IMR-90 (cell line): ENCODE data around the gene FAM89B. TPM values are rescaled to one million over a fixed set of nuclear protein-coding genes. Genes with fewer than 3 reads are reported as not detected.

ENCODE experiments used
- ATAC-seq: fragments of 200-7000 bp; cut with Tn5 transposase; 2 replicates; pipeline ENCODE4 v1.9.1; 2020; ENCODE audit warnings: low read depth, mild to moderate bottlenecking, moderate library complexity
- BruUV-seq: library from RNA; stranded (reverse); fragments of 400-500 nt; replicated peaks from 2 replicates; lab custom pipeline; 2021; lab: Mats Ljungman, UMichigan
- CTCF ChIA-PET: fragments of 300-600 bp; formaldehyde crosslinking; extraction: SDS; loops from one replicate; lab custom pipeline; 2021; ENCODE audit warnings: antibody characterized with exemption; lab: Yijun Ruan, JAX
- POLR2A ChIA-PET: fragments of 300-600 bp; sonication (Branson Sonifier 250); formaldehyde crosslinking; loops from one replicate; lab custom pipeline; 2022; ENCODE audit warnings: antibody characterized with exemption; ENCODE audit not compliant: unreplicated experiment; lab: Charles Lee
- DNase-seq: peaks from one replicate; pipeline ENCODE4 v3.0.0; 2013
- H2AFZ ChIP-seq: replicated peaks from 2 replicates; pipeline ENCODE3; 2013; ENCODE audit warnings: low read length, mild to moderate bottlenecking; ENCODE audit not compliant: poor library complexity
- H2AK5ac ChIP-seq: 2 replicates; pipeline ENCODE4 v1.6.1; 2013; ENCODE audit warnings: low read depth, low read length, inconsistent platforms
- H2AK9ac ChIP-seq: replicated peaks from 2 replicates; pipeline ENCODE3; 2013; ENCODE audit warnings: mild to moderate bottlenecking, low read depth, low read length, moderate library complexity; ENCODE audit not compliant: poor library complexity
- H2BK120ac ChIP-seq: 2 replicates; pipeline ENCODE4 v1.6.1; 2013; ENCODE audit warnings: low read depth, low read length, inconsistent platforms
- H2BK15ac ChIP-seq: 3 replicates; pipeline ENCODE4 v1.6.1; 2013; ENCODE audit warnings: low read depth, low read length, inconsistent platforms
- H2BK20ac ChIP-seq: 2 replicates; pipeline ENCODE4 v1.6.1; 2013; ENCODE audit warnings: low read depth, mild to moderate bottlenecking, inconsistent platforms, low read length, moderate library complexity
- H2BK5ac ChIP-seq: 2 replicates; pipeline ENCODE4 v1.6.1; 2013; ENCODE audit warnings: mild to moderate bottlenecking, low read depth, low read length, inconsistent platforms; ENCODE audit not compliant: poor library complexity, severe bottlenecking
- H3K14ac ChIP-seq: replicated peaks from 2 replicates; pipeline ENCODE4 v1.6.1; 2013; ENCODE audit warnings: low read depth, low read length, inconsistent platforms
- H3K18ac ChIP-seq: 2 replicates; pipeline ENCODE4 v1.6.1; 2013; ENCODE audit warnings: low read depth, low read length, control low read depth
- H3K23ac ChIP-seq: 2 replicates; pipeline ENCODE4 v1.6.1; 2013; ENCODE audit warnings: low read depth, low read length, inconsistent platforms
- H3K27ac ChIP-seq: 2 replicates; pipeline ENCODE4 v1.5.1; 2013; ENCODE audit warnings: mild to moderate bottlenecking, control low read depth, low read length; ENCODE audit not compliant: insufficient read depth
- H3K27me3 ChIP-seq: 2 replicates; pipeline ENCODE4 v1.6.1; 2013; ENCODE audit warnings: low read length; ENCODE audit not compliant: control insufficient read depth, insufficient read depth
- H3K36me3 ChIP-seq: 2 replicates; pipeline ENCODE4 v1.6.1; 2013; ENCODE audit warnings: low read length, mixed read lengths; ENCODE audit not compliant: control insufficient read depth, insufficient read depth
- H3K4ac ChIP-seq: 2 replicates; pipeline ENCODE4 v1.6.1; 2013; ENCODE audit warnings: low read depth, low read length, inconsistent platforms
- H3K4me1 ChIP-seq: 2 replicates; pipeline ENCODE4 v1.6.1; 2013; ENCODE audit warnings: low read length, mixed read lengths; ENCODE audit not compliant: control insufficient read depth, insufficient read depth
- H3K4me2 ChIP-seq: 2 replicates; pipeline ENCODE4 v1.6.1; 2013; ENCODE audit warnings: low read depth, mild to moderate bottlenecking, control low read depth, low read length, moderate library complexity
- H3K4me3 ChIP-seq: 2 replicates; pipeline ENCODE4 v1.5.1; 2013; ENCODE audit warnings: low read depth, mild to moderate bottlenecking, control low read depth, low read length, moderate library complexity; ENCODE audit not compliant: insufficient read depth
- H3K56ac ChIP-seq: 2 replicates; pipeline ENCODE4 v1.6.1; 2013; ENCODE audit warnings: low read length, inconsistent platforms; ENCODE audit not compliant: insufficient read depth; ENCODE audit errors: extremely low read depth
- H3K79me1 ChIP-seq, 2 experiments: 2 replicates each; pipeline ENCODE4 v1.6.1; 2013; ENCODE audit warnings: low read length in 2 of 2, inconsistent platforms in 1 of 2, low read depth in 1 of 2
- H3K9ac ChIP-seq: 2 replicates; pipeline ENCODE4 v1.6.1; 2013; ENCODE audit warnings: low read depth, low read length, control low read depth
- H3K9me1 ChIP-seq: 2 replicates; pipeline ENCODE4 v1.6.1; 2013; ENCODE audit warnings: low read length, inconsistent platforms; ENCODE audit not compliant: insufficient read depth
- H3K9me3 ChIP-seq: 2 replicates; pipeline ENCODE4 v1.6.1; 2013; ENCODE audit warnings: low read length; ENCODE audit not compliant: control insufficient read depth, insufficient read depth
- H4K20me1 ChIP-seq: 2 replicates; pipeline ENCODE4 v1.6.1; 2013; ENCODE audit warnings: low read length, inconsistent platforms; ENCODE audit not compliant: insufficient read depth
- H4K5ac ChIP-seq: 2 replicates; pipeline ENCODE4 v1.6.1; 2013; ENCODE audit warnings: mild to moderate bottlenecking, low read depth, low read length, control low read depth
- H4K8ac ChIP-seq, 2 experiments: 2 replicates each; pipeline ENCODE4 v1.6.1; 2013; ENCODE audit warnings: low read depth in 2 of 2, low read length in 2 of 2, control low read depth in 1 of 2, inconsistent platforms in 1 of 2
- H4K91ac ChIP-seq: 2 replicates; pipeline ENCODE4 v1.6.1; 2013; ENCODE audit warnings: low read depth, low read length, inconsistent platforms; ENCODE audit not compliant: insufficient read depth
- CEBPB ChIP-seq: IDR thresholded peaks from 2 replicates; pipeline ENCODE4 v1.6.1; 2012; ENCODE audit warnings: low read depth, low read length, improper control_type of control experiment
- CHD1 ChIP-seq: IDR thresholded peaks from 2 replicates; pipeline ENCODE4 v1.6.1; 2012; ENCODE audit warnings: low read depth, low read length, improper control_type of control experiment
- FOS ChIP-seq: fragments of 150-350 bp; IDR thresholded peaks from 2 replicates; pipeline ENCODE4 v1.6.1; 2016; ENCODE audit warnings: low read depth, low read length
- MAFK ChIP-seq: IDR thresholded peaks from 2 replicates; pipeline ENCODE4 v1.6.1; 2012; ENCODE audit warnings: low read depth, low read length, improper control_type of control experiment
- MAZ ChIP-seq: IDR thresholded peaks from 2 replicates; pipeline ENCODE4 v1.6.1; 2012; ENCODE audit warnings: low read depth, mild to moderate bottlenecking, low read length, improper control_type of control experiment, moderate library complexity, borderline replicate concordance
- MXI1 ChIP-seq: IDR thresholded peaks from 2 replicates; pipeline ENCODE4 v1.6.1; 2012; ENCODE audit warnings: low read depth, mild to moderate bottlenecking, low read length, moderate library complexity, borderline replicate concordance
- NFE2L2 ChIP-seq: fragments of 150-350 bp; IDR thresholded peaks from 2 replicates; pipeline ENCODE4 v1.6.1; 2016; ENCODE audit warnings: low read depth, mild to moderate bottlenecking, low read length
- POLR2A ChIP-seq: IDR thresholded peaks from 2 replicates; pipeline ENCODE4 v1.6.1; 2012; ENCODE audit warnings: mild to moderate bottlenecking, low read depth, low read length
- RAD21 ChIP-seq: IDR thresholded peaks from 2 replicates; pipeline ENCODE4 v1.6.1; 2012; ENCODE audit warnings: low read length, improper control_type of control experiment
- RCOR1 ChIP-seq: IDR thresholded peaks from 2 replicates; pipeline ENCODE4 v1.6.1; 2012; ENCODE audit warnings: mild to moderate bottlenecking, low read length, improper control_type of control experiment; ENCODE audit not compliant: insufficient replicate concordance
- RFX5 ChIP-seq: IDR thresholded peaks from 2 replicates; pipeline ENCODE4 v1.8.0; 2012; ENCODE audit warnings: low read depth, mild to moderate bottlenecking, low read length, moderate library complexity
- SMC3 ChIP-seq: fragments of 150-350 bp; IDR thresholded peaks from 2 replicates; pipeline ENCODE4 v1.6.1; 2016; ENCODE audit warnings: low read depth, mild to moderate bottlenecking, antibody characterized with exemption, low read length, moderate library complexity
- WGBS, 2 experiments: methylation state at CpG; one replicate each; pipeline versions ENCODE4 v1.1.5 to v1.1.7; 2013; ENCODE audit warnings: missing lambda C conversion rate in 2 of 2; ENCODE audit not compliant: insufficient read length in 1 of 2; ENCODE audit errors: extremely low coverage in 2 of 2; 5-methylcytosine and 5-hydroxymethylcytosine counted together
- dilution Hi-C: fragments of 300-500 bp; cut with HindIII; formaldehyde crosslinking; loops from one replicate; pipeline ENCODE4 v1.14.3; 2018; ENCODE audit warnings: low sequenced_read_pairs; ENCODE audit not compliant: unreplicated experiment
- in situ Hi-C: fragments of 300-500 bp; cut with MboI; formaldehyde crosslinking; loops from 3 replicates; pipeline ENCODE4 v1.14.3; 2019; ENCODE audit warnings: low sequenced_read_pairs, inconsistent platforms, mixed read lengths
- intact Hi-C: fragments of 100-400 bp; cut with micrococcal nuclease; formaldehyde crosslinking; loops from 2 replicates; pipeline ENCODE4 v1.10.0; 2022
- polyA plus RNA-seq, 3 experiments: library from polyadenylated mRNA; depleted of rRNA; stranded (reverse); fragments of >200 nt; gene quantifications; 2 replicates each; pipeline ENCODE4 v1.2.3, GENCODE V29; 2012; ENCODE audit warnings: low replicate concordance in 1 of 3
- total RNA-seq: library from RNA; depleted of rRNA; stranded (reverse); fragments of >200 nt; gene quantifications from 2 replicates; pipeline ENCODE4 v1.2.3, GENCODE V29; 2012
- TF ChIP-seq, protein P1 (sequence below): conservative IDR thresholded peaks from 2 replicates; pipeline ENCODE4 v1.5.1; 2012; ENCODE audit warnings: mild to moderate bottlenecking, low read depth, low read length, improper control_type of control experiment
- TF ChIP-seq, protein P2 (sequence below): fragments of 150-350 bp; IDR thresholded peaks from 2 replicates; pipeline ENCODE4 v1.6.1; 2016; ENCODE audit warnings: low read depth, mild to moderate bottlenecking, low read length, moderate library complexity, borderline replicate concordance
- TF ChIP-seq, protein P3 (sequence below): fragments of 150-350 bp; IDR thresholded peaks from 2 replicates; pipeline ENCODE4 v1.6.1; 2017; ENCODE audit warnings: mild to moderate bottlenecking, antibody characterized with exemption, low read length, low read depth

FAM89B gene
- total and polyA plus RNA-seq, 2 of the 4 experiments (the other 2 are of a cell fraction), result 12.0 to 65.5 TPM

DNA sequence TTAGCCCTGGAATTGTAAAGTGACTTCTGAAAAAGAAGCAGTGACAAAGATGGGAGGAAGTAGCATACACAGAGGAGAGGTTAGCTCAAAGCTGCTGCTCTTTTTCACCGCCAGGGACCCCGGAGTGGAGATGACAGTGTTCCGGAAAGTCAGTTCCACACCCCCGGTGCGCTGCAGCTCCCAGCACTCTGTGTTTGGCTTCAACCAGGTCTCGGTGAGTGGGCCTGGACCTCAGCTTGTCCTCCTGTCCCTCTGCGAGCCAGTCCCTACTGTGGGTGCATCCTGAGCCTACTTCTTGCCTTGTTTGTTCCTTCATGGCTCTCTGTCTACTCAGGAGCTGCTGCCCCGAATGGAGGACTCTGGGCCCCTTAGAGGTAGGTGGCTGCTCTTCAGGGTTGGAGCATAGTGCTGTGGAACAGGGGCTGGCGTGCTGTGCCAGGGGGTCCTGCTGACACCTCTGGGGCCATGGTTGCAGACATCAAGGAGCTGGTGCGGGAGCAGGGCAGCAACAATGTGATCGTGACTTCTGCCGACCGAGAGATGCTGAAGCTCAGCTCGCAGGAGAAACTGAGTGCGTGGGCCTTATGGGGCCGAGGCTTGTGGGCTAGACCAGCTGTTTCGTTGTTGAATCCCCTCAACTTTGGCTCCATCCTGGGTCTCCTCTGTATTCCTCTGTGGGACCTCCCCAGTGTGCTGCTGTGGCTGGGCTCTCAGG, 45.0 kb downstream of the FAM89B start:
- H3K9ac ChIP-seq, result no peak overlapping the region
- peaks cover 21% of the 10 kb centered on the region for H4K20me1 ChIP-seq
- no peaks in the 10 kb centered on the region for H3K27me3 ChIP-seq
- H3K9me1 ChIP-seq, result 0 out of 2 replicates have a peak, but pooled peaks cover 9% of the 10 kb centered on the region
- H3K14ac ChIP-seq, result no peak overlapping the region
- no peak overlapping the region for H2BK15ac ChIP-seq
- H2AFZ ChIP-seq, result no peak overlapping the region
- no peak overlapping the region for H3K27ac ChIP-seq
- no peaks in the 10 kb centered on the region for H3K9me3 ChIP-seq
- ChIA-PET POLR2A (no interaction called here), CTCF (no interaction called here)
- no peak overlapping the region for H4K8ac ChIP-seq
- in situ Hi-C loops (no loop called here), intact Hi-C loops (no loop called here), dilution Hi-C loops (no loop called here)
- H3K4me2 ChIP-seq, result no peak overlapping the region; the same call in 1 of the 2 replicates
- H3K4me1 ChIP-seq, result peaks cover 13% of the 10 kb centered on the region
- H3K18ac ChIP-seq, result no peak overlapping the region
- no TSS peak for BruUV-seq
- no peak overlapping the region for H4K5ac ChIP-seq
- no peak overlapping the region for H2BK5ac ChIP-seq
- H3K36me3 ChIP-seq, result peaks cover 40% of the 10 kb centered on the region; the same call in 1 of the 2 replicates
- TF ChIP-seq, protein P1, sequence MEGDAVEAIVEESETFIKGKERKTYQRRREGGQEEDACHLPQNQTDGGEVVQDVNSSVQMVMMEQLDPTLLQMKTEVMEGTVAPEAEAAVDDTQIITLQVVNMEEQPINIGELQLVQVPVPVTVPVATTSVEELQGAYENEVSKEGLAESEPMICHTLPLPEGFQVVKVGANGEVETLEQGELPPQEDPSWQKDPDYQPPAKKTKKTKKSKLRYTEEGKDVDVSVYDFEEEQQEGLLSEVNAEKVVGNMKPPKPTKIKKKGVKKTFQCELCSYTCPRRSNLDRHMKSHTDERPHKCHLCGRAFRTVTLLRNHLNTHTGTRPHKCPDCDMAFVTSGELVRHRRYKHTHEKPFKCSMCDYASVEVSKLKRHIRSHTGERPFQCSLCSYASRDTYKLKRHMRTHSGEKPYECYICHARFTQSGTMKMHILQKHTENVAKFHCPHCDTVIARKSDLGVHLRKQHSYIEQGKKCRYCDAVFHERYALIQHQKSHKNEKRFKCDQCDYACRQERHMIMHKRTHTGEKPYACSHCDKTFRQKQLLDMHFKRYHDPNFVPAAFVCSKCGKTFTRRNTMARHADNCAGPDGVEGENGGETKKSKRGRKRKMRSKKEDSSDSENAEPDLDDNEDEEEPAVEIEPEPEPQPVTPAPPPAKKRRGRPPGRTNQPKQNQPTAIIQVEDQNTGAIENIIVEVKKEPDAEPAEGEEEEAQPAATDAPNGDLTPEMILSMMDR, result no peak
- TF ChIP-seq MXI1, result no peak
- TF ChIP-seq FOS, result no peak
- no peak for TF ChIP-seq RAD21
- TF ChIP-seq, protein P2, sequence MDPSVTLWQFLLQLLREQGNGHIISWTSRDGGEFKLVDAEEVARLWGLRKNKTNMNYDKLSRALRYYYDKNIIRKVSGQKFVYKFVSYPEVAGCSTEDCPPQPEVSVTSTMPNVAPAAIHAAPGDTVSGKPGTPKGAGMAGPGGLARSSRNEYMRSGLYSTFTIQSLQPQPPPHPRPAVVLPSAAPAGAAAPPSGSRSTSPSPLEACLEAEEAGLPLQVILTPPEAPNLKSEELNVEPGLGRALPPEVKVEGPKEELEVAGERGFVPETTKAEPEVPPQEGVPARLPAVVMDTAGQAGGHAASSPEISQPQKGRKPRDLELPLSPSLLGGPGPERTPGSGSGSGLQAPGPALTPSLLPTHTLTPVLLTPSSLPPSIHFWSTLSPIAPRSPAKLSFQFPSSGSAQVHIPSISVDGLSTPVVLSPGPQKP, result no peak
- no peak for TF ChIP-seq NFE2L2
- no peak for TF ChIP-seq POLR2A
- TF ChIP-seq, protein P3, sequence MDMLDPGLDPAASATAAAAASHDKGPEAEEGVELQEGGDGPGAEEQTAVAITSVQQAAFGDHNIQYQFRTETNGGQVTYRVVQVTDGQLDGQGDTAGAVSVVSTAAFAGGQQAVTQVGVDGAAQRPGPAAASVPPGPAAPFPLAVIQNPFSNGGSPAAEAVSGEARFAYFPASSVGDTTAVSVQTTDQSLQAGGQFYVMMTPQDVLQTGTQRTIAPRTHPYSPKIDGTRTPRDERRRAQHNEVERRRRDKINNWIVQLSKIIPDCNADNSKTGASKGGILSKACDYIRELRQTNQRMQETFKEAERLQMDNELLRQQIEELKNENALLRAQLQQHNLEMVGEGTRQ, result no peak
- no peak for TF ChIP-seq RFX5
- TF ChIP-seq MAZ, result no peak
- no peak for TF ChIP-seq CEBPB
- no peak for TF ChIP-seq RCOR1
- no peak for TF ChIP-seq CHD1
- TF ChIP-seq SMC3, result no peak
- no peak for TF ChIP-seq MAFK
- H4K91ac ChIP-seq, result no peak overlapping the region
- peak overlapping the region; percentile 45 for H2AK9ac ChIP-seq
- DNase-seq (no peak), ATAC-seq (no peak)
- no peak overlapping the region for H3K4ac ChIP-seq
- no peak overlapping the region for H3K56ac ChIP-seq
- no peak overlapping the region for H3K4me3 ChIP-seq
- no peak overlapping the region for H2BK20ac ChIP-seq
- H2AK5ac ChIP-seq, result no peak overlapping the region
- 94% methylated on average over 12 of the region's 17 CpGs; no CpG with 5 or more reads in 1 of the 2 experiments for WGBS, 2 experiments
- H2BK120ac ChIP-seq, result no peak overlapping the region
- peaks cover 7 to 55% of the 10 kb centered on the region in 2 experiments for H3K79me1 ChIP-seq
- H3K23ac ChIP-seq, result no peak overlapping the region
